Loucy (cell line): ENCODE results near the gene TTLL5.

ENCODE experiments used
- H2AFZ ChIP-seq: fragments of 200-600 bp; sonication (generic); 2 replicates; pipeline ENCODE4 v1.6.0; 2016; ENCODE audit warnings: antibody characterized with exemption, mild to moderate bottlenecking, low read length, moderate library complexity
- H3F3A ChIP-seq: fragments of 200-600 bp; 2 replicates; pipeline ENCODE4 v1.6.0; 2016; ENCODE audit warnings: antibody characterized with exemption, low read depth, mild to moderate bottlenecking
- H3K27me3 ChIP-seq: fragments of 200-600 bp; sonication (generic); 2 replicates; pipeline ENCODE4 v1.6.1; 2014; ENCODE audit warnings: low read length, mild to moderate bottlenecking; ENCODE audit not compliant: insufficient read depth, poor library complexity, severe bottlenecking
- H3K36me3 ChIP-seq: fragments of 200-600 bp; sonication (generic); 2 replicates; pipeline ENCODE4 v1.6.1; 2016; ENCODE audit warnings: low read length; ENCODE audit not compliant: insufficient read depth
- H3K4me1 ChIP-seq: fragments of 200-600 bp; sonication (generic); 2 replicates; pipeline ENCODE4 v1.5.1; 2014; ENCODE audit warnings: low read length, mild to moderate bottlenecking; ENCODE audit not compliant: insufficient read depth, poor library complexity, severe bottlenecking
- H3K4me2 ChIP-seq: fragments of 200-600 bp; sonication (generic); 2 replicates; pipeline ENCODE4 v1.6.0; 2014; ENCODE audit warnings: antibody characterized with exemption, low read length, low read depth, mild to moderate bottlenecking; ENCODE audit not compliant: poor library complexity, severe bottlenecking
- H3K4me3 ChIP-seq: fragments of 200-600 bp; sonication (generic); 2 replicates; pipeline ENCODE4 v1.5.1; 2014; ENCODE audit warnings: low read length, mild to moderate bottlenecking, mixed read lengths; ENCODE audit not compliant: poor library complexity, severe bottlenecking
- H3K79me2 ChIP-seq: fragments of 200-600 bp; sonication (generic); 2 replicates; pipeline ENCODE4 v1.6.1; 2014; ENCODE audit warnings: low read length; ENCODE audit not compliant: insufficient read depth
- H3K9ac ChIP-seq: fragments of 200-600 bp; sonication (generic); 2 replicates; pipeline ENCODE4 v1.6.0; 2014; ENCODE audit warnings: mild to moderate bottlenecking, low read depth, low read length, moderate library complexity; ENCODE audit not compliant: poor library complexity, severe bottlenecking
- H3K9me2 ChIP-seq: fragments of 200-600 bp; sonication (generic); replicated peaks from 2 replicates; pipeline ENCODE4 v1.6.1; 2016; ENCODE audit warnings: low read depth, low read length, mixed read lengths
- H3K9me3 ChIP-seq: fragments of 200-600 bp; sonication (generic); 2 replicates; pipeline ENCODE4 v1.6.1; 2014; ENCODE audit warnings: mild to moderate bottlenecking, antibody characterized with exemption, low read length, low read depth; ENCODE audit not compliant: insufficient read depth
- H4K20me1 ChIP-seq: fragments of 200-600 bp; sonication (generic); 2 replicates; pipeline ENCODE4 v1.6.0; 2014; ENCODE audit warnings: antibody characterized with exemption, low read length, mild to moderate bottlenecking; ENCODE audit not compliant: insufficient read depth, poor library complexity, severe bottlenecking
- CTCF ChIP-seq: fragments of 200-600 bp; sonication (generic); conservative IDR thresholded peaks from 2 replicates; pipeline ENCODE4 v1.5.1; 2014; ENCODE audit warnings: mild to moderate bottlenecking, antibody characterized with exemption, low read length
- EZH2phosphoT487 ChIP-seq: fragments of 200-600 bp; IDR thresholded peaks from 2 replicates; pipeline ENCODE4 v1.6.1; 2018; ENCODE audit warnings: antibody characterized with exemption, mild to moderate bottlenecking, moderate library complexity, borderline replicate concordance

Gene TTLL5

GRCh38 chr14:75807667-75808360 lies 146.8 kb downstream of the TTLL5 start:
- H3K9me3 ChIP-seq: no peaks in the 10 kb centered on the region
- no peak overlapping the region for H3K9ac ChIP-seq
- H3K9me2 ChIP-seq: no peaks in the 10 kb centered on the region
- peaks cover 26% of the 10 kb centered on the region; the same call in 1 of the 2 replicates for H3K36me3 ChIP-seq
- H2AFZ ChIP-seq: no peak overlapping the region
- H3K4me1 ChIP-seq: no peaks in the 10 kb centered on the region
- H4K20me1 ChIP-seq: no peaks in the 10 kb centered on the region
- H3K4me2 ChIP-seq: no peak overlapping the region
- no peaks in the 10 kb centered on the region for H3K27me3 ChIP-seq
- TF ChIP-seq CTCF (no peak), EZH2phosphoT487 (no peak)
- H3F3A ChIP-seq: no peaks in the 10 kb centered on the region
- no peak overlapping the region for H3K4me3 ChIP-seq
- no peaks in the 10 kb centered on the region for H3K79me2 ChIP-seq

- Histone ChIP-seq H3F3A (no peaks in the 10 kb centered on the region), H3K27me3 (no peaks in the 10 kb centered on the region), H4K20me1 (no peaks in the 10 kb centered on the region), H3K9me2 (no peaks in the 10 kb centered on the region), H3K36me3 (peaks cover 9% of the 10 kb centered on the region; the same call in 1 of the 2 replicates), H3K4me3 (no peak overlapping the region), H3K9ac (no peak overlapping the region), H3K4me1 (no peaks in the 10 kb centered on the region), H3K9me3 (no peaks in the 10 kb centered on the region), H3K79me2 (no peaks in the 10 kb centered on the region), H2AFZ (no peak overlapping the region), H3K4me2 (no peak overlapping the region)
- no peak for TF ChIP-seq EZH2phosphoT487
- no peak for TF ChIP-seq CTCF
These were observed 150.2 kb downstream of the TTLL5 start for GRCh38 chr14:75811136-75811829.

- Histone ChIP-seq H3K79me2 (no peaks in the 10 kb centered on the region), H3K36me3 (peaks cover 7% of the 10 kb centered on the region; the same call in 1 of the 2 replicates), H2AFZ (no peak overlapping the region), H3K9ac (no peak overlapping the region), H3K27me3 (no peaks in the 10 kb centered on the region), H3K4me3 (no peak overlapping the region), H3K9me3 (no peaks in the 10 kb centered on the region), H3K9me2 (no peaks in the 10 kb centered on the region), H3K4me1 (no peaks in the 10 kb centered on the region), H3F3A (no peaks in the 10 kb centered on the region), H3K4me2 (no peak overlapping the region), H4K20me1 (no peaks in the 10 kb centered on the region)
- TF ChIP-seq EZH2phosphoT487: no peak
- no peak for TF ChIP-seq CTCF
These were observed 150.9 kb downstream of the TTLL5 start for GRCh38 chr14:75811872-75812499.
